OCI-LY7 (cell line): Measurements from ENCODE around the gene TMEM131L. TPM values are rescaled to one million over a fixed set of nuclear protein-coding genes. Genes with fewer than 3 reads are reported as not detected.

Source experiments
- BruUV-seq: library from RNA; stranded (reverse); fragments of 400-500 nt; replicated peaks from 2 replicates; lab custom pipeline; 2021; lab: Mats Ljungman, UMichigan
- CTCF ChIA-PET: fragments of 300-600 bp; sonication (Branson Sonifier 250); formaldehyde crosslinking; loops from one replicate; lab custom pipeline; 2022; ENCODE audit warnings: antibody characterized with exemption; ENCODE audit not compliant: unreplicated experiment; lab: Charles Lee
- POLR2A ChIA-PET: fragments of 300-600 bp; sonication (Branson Sonifier 250); formaldehyde crosslinking; loops from one replicate; lab custom pipeline; 2022; ENCODE audit warnings: antibody characterized with exemption; lab: Charles Lee
- DNase-seq: peaks from one replicate; pipeline ENCODE4 v3.0.0-alpha.2; 2015; ENCODE audit warnings: low spot score
- H2AFZ ChIP-seq: fragments of 200-600 bp; sonication (generic), shearing (Covaris generic); 2 replicates; pipeline ENCODE4 v1.6.1; 2014; ENCODE audit warnings: mild to moderate bottlenecking, antibody characterized with exemption, low read length, moderate library complexity
- H3K27ac ChIP-seq: fragments of 200-600 bp; sonication (generic); 2 replicates; pipeline ENCODE4 v1.5.1; 2014; ENCODE audit warnings: mixed run types, low read depth, mild to moderate bottlenecking, moderate library complexity, low read length, inconsistent platforms; ENCODE audit not compliant: poor library complexity, severe bottlenecking
- H3K36me3 ChIP-seq: fragments of 200-600 bp; sonication (generic); 2 replicates; pipeline ENCODE4 v1.6.1; 2014; ENCODE audit warnings: mild to moderate bottlenecking, antibody characterized with exemption, low read length, moderate library complexity, mixed read lengths; ENCODE audit not compliant: insufficient read depth
- H3K4me1 ChIP-seq: fragments of 200-600 bp; sonication (generic); 2 replicates; pipeline ENCODE4 v1.5.1; 2014; ENCODE audit warnings: mild to moderate bottlenecking, low read length; ENCODE audit not compliant: insufficient read depth, poor library complexity, severe bottlenecking
- H3K4me2 ChIP-seq: fragments of 200-600 bp; sonication (generic); 2 replicates; pipeline ENCODE4 v1.6.1; 2014; ENCODE audit warnings: mild to moderate bottlenecking, low read length
- H3K4me3 ChIP-seq: fragments of 200-600 bp; sonication (generic); 2 replicates; pipeline ENCODE4 v1.5.1; 2014; ENCODE audit warnings: mild to moderate bottlenecking, low read depth, low read length; ENCODE audit not compliant: poor library complexity, severe bottlenecking
- H3K79me2 ChIP-seq: fragments of 200-600 bp; sonication (generic); 2 replicates; pipeline ENCODE4 v1.6.1; 2016; ENCODE audit warnings: low read depth, mild to moderate bottlenecking, low read length, moderate library complexity, mixed read lengths; ENCODE audit not compliant: insufficient read depth
- H3K9me2 ChIP-seq: fragments of 200-600 bp; sonication (generic); 2 replicates; pipeline ENCODE4 v1.6.1; 2016; ENCODE audit warnings: mild to moderate bottlenecking, low read length, mixed read lengths; ENCODE audit not compliant: insufficient read depth
- H3K9me3 ChIP-seq: fragments of 200-600 bp; sonication (generic); 2 replicates; pipeline ENCODE4 v1.6.1; 2014; ENCODE audit warnings: mild to moderate bottlenecking, mixed run types, low read length, mixed read lengths
- H4K20me1 ChIP-seq: fragments of 200-600 bp; sonication (generic); 2 replicates; pipeline ENCODE4 v1.6.1; 2014; ENCODE audit warnings: mild to moderate bottlenecking, antibody characterized with exemption, low read length, moderate library complexity, mixed read lengths; ENCODE audit not compliant: insufficient read depth
- CTCF ChIP-seq: fragments of 200-600 bp; sonication (generic); conservative IDR thresholded peaks from 2 replicates; pipeline ENCODE4 v1.5.1; 2014; ENCODE audit warnings: mild to moderate bottlenecking, antibody characterized with exemption, low read length, moderate library complexity, mixed read lengths
- EZH2phosphoT487 ChIP-seq: fragments of 200-600 bp; sonication (generic); IDR thresholded peaks from 2 replicates; pipeline ENCODE4 v1.6.1; 2018; ENCODE audit warnings: low read depth, borderline replicate concordance, mild to moderate bottlenecking, mixed run types, antibody characterized with exemption, low read length, moderate library complexity, mixed read lengths
- intact Hi-C: fragments of 100-400 bp; cut with micrococcal nuclease; formaldehyde crosslinking; loops from one replicate; pipeline ENCODE4 v1.10.0; 2022; ENCODE audit not compliant: unreplicated experiment
- total RNA-seq, 2 experiments: library from RNA; depleted of rRNA in 1 of 2; stranded (reverse); fragments of >200 nt in 1 of 2; shearing (Covaris generic) in 1 of 2; gene quantifications; 2 replicates each; pipeline ENCODE4 v1.2.3, GENCODE V29; 2014 to 2022

TMEM131L gene
- total RNA-seq, 2 experiments from 2014 or later: 133 to 148 TPM

GRCh38 chr4:153518001-153518400 lies 51.8 kb downstream of the TMEM131L start:
- Histone ChIP-seq H2AFZ (no peak overlapping the region), H3K79me2 (peaks cover 100% of the 10 kb centered on the region), H3K36me3 (peaks cover 98% of the 10 kb centered on the region), H3K4me2 (no peak overlapping the region), H4K20me1 (peaks cover 51% of the 10 kb centered on the region), H3K4me1 (peaks cover 78% of the 10 kb centered on the region), H3K27ac (no peak overlapping the region), H3K9me3 (no peaks in the 10 kb centered on the region), H3K9me2 (no peaks in the 10 kb centered on the region), H3K4me3 (no peak overlapping the region)
- CTCF ChIA-PET: no interaction called here
- no TSS peak for BruUV-seq
- intact Hi-C loops: no loop called here
- POLR2A ChIA-PET: interaction anchor here (1.1 to 1.4 kb wide), 2 partner anchors 26 to 27 kb away, joined by 3 to 5 read pairs; no protein-coding TSS in a partner anchor
- TF ChIP-seq CTCF (no peak), EZH2phosphoT487 (no peak)
- no peak for DNase-seq

GRCh38 chr4:153518637-153519389 lies 52.7 kb downstream of the TMEM131L start:
- no peaks in the 10 kb centered on the region for H3K9me2 ChIP-seq

More at GRCh38 chr4:153518637-153519389, 52.7 kb downstream of the TMEM131L start:
- no TSS peak for BruUV-seq
- Histone ChIP-seq H3K4me3 (no peak overlapping the region), H3K36me3 (peaks cover 98% of the 10 kb centered on the region), H2AFZ (no peak overlapping the region), H3K79me2 (peaks cover 100% of the 10 kb centered on the region), H4K20me1 (peaks cover 59% of the 10 kb centered on the region), H3K9me3 (no peaks in the 10 kb centered on the region), H3K4me2 (peak overlapping the region; percentile 6; the same call in 1 of the 2 replicates), H3K27ac (peak overlapping the region; percentile 17), H3K4me1 (peaks cover 80% of the 10 kb centered on the region)
- intact Hi-C loops: no loop called here
- CTCF ChIA-PET: no interaction called here
- POLR2A ChIA-PET: interaction anchor here (1.1 kb wide), 1 partner anchor 12 kb away, joined by 3 read pairs; no protein-coding TSS in a partner anchor
- no peak for DNase-seq
- TF ChIP-seq EZH2phosphoT487 (no peak), CTCF (no peak)
